GM12873 (cell line): ENCODE measurements around the gene SLC24A3.

Experiments used
- CTCF ChIP-seq: IDR thresholded peaks from 2 replicates; pipeline ENCODE4 v1.5.1; 2012; ENCODE audit warnings: low read depth, mild to moderate bottlenecking, moderate library complexity, low read length, control low read depth; ENCODE audit not compliant: insufficient read depth; ENCODE audit errors: missing control alignments

Gene SLC24A3

DNA sequence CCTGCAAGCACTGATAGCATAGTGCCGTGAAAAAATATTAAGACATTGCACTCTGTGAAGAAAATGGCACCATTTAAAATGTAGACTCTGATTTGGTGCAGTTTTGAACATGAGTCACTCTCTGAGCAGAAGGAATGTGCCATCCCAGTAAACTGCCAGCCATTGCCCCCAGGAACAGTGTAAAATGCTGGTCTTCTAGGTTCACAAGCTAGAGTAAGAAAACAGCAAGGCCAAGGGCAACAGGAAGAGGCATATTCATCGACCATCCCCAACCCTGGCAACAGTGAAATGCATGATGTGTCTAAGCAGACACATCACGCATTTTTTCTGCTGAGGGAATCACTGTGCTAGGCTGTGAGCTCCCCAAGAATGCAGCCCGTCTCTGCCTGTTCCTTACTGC lies 382.5 kb downstream of the SLC24A3 start:
- TF ChIP-seq CTCF = no peak

- TF ChIP-seq CTCF = no peak
These were observed 385.8 kb downstream of the SLC24A3 start for GRCh38 chr20:19598117-19598850.

- no peak for TF ChIP-seq CTCF
These were observed 386.8 kb downstream of the SLC24A3 start for GRCh38 chr20:19599200-19599599.

DNA sequence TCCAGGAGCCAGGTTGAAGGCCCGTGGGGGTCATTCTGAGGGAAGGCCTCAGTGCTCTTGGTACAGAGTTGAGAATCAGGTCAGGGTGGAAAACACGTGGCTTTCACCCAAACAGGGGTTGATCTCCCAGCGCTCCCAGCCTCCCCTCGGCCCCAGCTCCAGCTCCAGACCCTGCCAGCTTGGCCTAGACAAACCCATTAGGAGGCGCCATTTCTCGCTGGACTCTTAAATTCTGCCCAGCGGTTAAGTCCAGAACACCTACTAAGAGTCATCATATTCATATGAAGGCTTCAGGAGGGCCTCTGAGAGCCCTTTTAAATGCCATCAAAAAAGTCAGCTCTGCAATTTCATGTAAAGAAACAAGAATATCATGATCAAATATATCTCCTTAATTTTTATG lies 387.6 kb downstream of the SLC24A3 start:
- no peak for TF ChIP-seq CTCF

DNA sequence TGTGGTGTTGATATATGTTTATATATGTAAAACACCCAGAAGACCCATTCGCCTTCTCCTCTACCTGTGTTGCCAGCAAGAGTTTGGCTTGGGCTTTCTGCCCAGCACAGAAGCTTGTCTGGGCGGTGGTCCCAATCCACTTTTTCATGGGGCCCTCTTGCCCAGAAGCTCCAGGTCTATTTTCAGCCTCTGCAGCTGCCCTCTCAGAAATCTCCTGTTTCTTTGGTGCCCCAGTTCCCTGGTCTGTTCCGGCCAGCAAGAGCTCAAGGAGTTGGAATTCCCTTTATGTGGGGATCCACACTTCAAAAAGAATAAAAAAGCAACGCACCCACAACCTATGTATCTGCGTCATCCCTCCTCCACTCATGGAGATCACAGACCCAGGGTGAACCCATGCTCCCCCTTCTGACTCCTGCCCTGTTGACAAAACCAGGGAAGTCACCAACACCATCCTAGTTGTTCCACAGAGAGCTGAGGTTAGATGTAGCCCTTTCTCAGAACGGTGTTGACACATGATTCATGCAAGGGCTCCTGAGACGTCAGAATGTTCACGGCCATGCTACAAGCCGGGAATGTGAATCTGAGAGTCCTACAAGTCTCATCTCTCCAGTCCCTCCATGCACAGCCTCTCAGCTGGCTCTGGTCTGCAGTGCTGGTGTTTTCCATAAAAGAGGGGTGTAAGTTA lies 388.8 kb downstream of the SLC24A3 start:
- no peak for TF ChIP-seq CTCF

- TF ChIP-seq CTCF = no peak
These were observed 390.4 kb downstream of the SLC24A3 start for GRCh38 chr20:19602675-19603375.

DNA sequence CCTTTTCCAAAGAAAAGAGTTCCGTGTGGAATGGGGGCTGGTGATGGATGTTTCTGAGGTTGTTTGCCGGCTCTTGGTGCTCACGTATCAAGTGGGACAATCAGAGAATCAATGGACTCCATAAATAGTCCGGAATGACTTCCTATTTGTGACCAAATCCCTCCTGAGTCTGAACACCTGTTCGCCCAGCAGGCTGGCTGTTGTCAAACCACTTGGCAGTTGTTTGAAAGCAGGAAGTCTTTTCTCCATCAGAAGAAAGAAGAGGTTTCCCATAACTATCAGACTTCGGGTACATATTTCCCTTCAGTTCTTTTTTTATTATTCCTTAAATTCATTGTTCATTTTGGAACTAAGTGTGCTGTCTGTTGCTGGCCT lies 390.9 kb downstream of the SLC24A3 start:
- no peak for TF ChIP-seq CTCF
